T-helper 1 cell treated with Interleukin-12 subunit alpha and Interleukin-12 subunit beta and Interleukin-4 antibody, amounts not matched to agents 30 ng/mL and 1 ng/mL, for 36 hours (primary cell): ENCODE data around the gene KCNJ3. TPM values are rescaled to one million over a fixed set of nuclear protein-coding genes. Genes with fewer than 3 reads are reported as not detected.

Source experiments
- intact Hi-C: fragments of 100-400 bp; cut with micrococcal nuclease; formaldehyde crosslinking; loops from one replicate; pipeline ENCODE4 v1.15.1; 2024
- total RNA-seq: library from RNA; stranded (reverse); gene quantifications from 2 replicates; pipeline ENCODE4 v1.2.3, GENCODE V29; 2022

KCNJ3 gene, protein sequence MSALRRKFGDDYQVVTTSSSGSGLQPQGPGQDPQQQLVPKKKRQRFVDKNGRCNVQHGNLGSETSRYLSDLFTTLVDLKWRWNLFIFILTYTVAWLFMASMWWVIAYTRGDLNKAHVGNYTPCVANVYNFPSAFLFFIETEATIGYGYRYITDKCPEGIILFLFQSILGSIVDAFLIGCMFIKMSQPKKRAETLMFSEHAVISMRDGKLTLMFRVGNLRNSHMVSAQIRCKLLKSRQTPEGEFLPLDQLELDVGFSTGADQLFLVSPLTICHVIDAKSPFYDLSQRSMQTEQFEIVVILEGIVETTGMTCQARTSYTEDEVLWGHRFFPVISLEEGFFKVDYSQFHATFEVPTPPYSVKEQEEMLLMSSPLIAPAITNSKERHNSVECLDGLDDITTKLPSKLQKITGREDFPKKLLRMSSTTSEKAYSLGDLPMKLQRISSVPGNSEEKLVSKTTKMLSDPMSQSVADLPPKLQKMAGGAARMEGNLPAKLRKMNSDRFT
- not detected in 2 replicates for total RNA-seq

DNA sequence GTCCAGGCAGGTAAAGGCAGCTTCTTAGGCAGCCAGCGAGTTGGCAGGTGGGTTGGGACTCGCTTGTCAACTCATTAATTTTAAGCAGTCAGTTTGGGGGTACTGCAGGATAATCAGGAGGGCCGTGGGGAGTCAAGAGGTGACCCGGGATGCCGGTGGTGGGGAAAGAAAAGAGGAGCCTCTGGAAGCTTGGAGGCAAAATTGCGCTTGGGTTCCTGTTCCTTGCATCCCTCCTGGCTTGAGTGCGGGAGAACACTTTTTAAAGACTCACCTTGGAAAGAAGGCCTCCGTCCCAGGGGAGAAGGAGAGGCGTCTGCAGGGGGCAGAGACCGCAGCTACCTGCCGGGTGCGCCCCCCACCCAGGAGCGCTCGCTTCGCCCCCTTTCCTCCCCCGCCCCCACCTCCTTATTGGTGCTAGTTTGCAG, at the start of gene KCNJ3:
KCNJ3 (plus strand) TSS at position 400 of the 425 bp plus-strand sequence. CDS start 81 bp downstream, outside the sequence.
- intact Hi-C loops: no loop called here

DNA sequence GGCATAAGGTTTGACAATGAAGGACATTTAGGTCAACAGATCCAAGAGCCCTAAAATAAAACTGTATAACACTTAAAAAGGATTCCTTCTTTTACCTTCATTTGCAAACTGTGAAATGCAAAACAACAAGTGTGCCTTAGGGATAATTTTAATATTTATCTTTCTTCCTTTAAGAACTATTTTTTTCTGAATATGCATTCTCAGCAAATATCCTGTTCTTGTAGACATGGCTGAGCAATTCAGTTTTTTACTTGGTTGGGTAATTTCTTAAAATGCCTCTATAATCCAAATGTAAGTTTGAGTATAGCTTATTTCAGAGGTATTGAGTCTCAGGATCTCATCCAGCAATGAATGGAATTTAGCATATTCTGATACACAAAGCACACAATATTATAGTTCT, 43.0 kb upstream of the KCNJ3 start:
- intact Hi-C loops: no loop called here

DNA sequence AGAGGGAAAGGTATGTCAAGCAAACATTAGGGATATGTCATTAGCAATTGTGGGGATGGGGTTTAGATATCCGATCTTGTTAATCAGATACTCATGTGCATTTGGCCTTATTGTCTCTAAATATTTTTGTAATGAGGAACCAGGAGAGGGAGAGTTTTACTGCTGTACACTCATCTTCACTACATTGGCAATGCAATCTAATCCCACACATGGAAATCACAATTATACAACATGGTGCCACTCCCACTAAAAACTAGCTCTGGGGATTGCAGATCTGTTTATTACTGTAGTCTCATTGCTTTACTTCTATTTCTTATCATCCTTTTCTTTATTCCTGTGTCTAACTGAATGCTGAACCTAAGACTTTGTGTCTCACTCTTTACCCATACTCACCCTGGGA, 39.6 kb upstream of the KCNJ3 start:
- intact Hi-C loops: no loop called here

DNA sequence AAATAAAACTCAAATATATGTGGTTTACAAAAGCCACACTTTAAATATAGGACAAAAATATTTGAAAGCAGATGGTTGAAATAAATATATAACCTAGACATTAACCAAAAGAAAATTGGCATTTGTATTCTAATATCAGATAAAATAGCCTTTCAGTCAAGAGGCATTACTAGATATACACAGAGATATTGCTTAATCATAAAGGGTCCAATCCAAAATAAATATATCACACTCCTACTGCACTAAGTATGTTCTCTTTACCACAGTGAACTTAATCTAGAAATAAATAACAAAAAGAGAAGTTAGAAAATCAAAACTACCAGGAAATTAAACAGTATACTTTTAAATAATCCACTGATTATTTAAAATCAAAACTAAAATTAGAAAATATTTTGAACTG, 34.2 kb upstream of the KCNJ3 start:
- intact Hi-C loops: no loop called here

DNA sequence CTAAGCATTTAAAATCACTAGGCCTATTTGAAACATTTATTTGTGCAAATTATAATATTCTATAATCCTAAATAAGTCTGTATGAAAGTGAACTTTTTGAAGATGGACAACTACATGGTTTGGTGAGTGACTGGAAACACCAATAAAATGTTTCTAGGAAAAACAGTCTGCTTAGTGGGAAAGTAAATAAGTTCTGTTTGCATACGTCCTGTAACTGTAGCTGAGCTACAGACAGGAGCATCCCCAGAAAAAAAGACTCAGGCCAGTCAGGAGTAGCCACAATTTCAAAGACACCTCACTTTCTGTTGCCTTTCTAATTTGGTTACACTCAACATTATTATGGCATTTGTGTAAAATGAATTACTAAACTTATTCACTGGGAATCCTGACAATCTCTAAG, 28.4 kb upstream of the KCNJ3 start:
- intact Hi-C loops: no loop called here

DNA sequence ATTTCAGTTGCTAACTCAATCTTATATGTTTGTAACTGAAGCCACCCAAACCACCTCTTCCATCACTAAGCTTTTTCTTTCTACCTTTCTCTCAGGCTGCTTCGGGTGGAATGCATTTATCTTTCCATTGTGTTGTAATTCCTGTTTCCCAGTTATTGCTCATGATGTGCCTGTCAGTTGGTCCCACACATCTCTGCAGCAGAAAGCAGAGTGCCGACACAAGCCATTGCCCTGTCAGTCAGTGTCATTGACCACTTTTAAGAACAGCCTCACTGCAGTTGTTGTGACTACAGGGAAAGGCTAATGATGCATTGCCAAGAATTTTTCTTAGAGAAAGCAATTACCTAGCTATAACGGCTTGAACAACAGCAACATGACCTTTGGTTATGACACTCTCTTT, 24.8 kb upstream of the KCNJ3 start:
- intact Hi-C loops: no loop called here

DNA sequence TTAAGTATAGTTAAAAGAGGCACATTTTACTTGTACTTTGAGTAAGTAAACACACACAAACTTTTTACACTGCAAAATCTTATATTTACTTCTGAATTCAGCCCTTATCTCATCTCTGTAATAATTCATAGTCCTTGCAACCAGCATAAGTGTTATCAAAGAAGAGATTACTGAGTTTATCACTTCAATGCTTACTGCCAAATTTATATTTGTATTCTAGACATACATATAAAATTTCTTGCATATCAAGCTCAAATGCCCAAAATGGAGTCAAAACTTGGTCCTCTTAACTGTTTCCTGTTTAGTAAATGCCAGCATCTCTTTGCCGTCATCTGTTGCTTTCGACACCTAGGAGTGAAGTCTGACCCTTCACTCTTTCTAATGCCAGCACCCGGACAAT, 21.1 kb upstream of the KCNJ3 start:
- intact Hi-C loops: no loop called here

DNA sequence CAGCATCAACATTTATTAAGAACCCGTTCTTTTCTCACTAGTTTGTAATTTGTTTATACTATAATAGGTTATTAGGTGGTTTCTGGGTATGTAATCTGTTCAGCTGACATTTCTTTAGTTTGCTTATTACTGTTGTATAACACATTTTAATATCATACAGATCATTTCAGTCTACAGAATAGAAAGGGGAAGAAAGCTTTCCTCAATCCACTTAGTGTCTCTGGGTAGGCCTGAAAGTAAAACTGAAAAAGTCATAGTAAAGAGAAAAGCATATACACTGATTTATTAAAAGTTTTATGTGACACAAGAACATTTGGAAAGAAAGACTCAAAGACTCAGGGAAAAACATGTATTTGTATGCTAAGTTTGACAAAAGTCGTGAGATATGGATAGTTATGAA, 16.8 kb upstream of the KCNJ3 start:
- intact Hi-C loops: no loop called here

DNA sequence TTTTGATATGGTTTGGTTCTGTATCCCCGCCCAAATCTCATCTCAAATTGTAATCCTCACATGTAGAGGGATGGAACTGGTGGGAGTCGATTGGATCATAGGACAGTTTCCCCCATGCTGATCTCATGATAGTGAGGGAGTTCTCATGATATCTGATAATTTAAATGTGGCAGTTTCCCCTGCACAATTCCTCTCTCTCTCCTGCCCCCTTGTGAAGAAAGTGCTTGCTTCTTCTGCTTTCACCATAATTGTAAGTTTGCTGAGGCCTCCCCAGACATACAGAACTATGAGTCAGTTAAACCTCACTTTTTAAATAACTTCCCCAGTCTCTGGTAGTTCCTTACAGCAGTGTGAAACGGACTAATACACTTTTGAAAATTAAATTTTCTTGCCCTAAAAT, 12.3 kb upstream of the KCNJ3 start:
- intact Hi-C loops: no loop called here

DNA sequence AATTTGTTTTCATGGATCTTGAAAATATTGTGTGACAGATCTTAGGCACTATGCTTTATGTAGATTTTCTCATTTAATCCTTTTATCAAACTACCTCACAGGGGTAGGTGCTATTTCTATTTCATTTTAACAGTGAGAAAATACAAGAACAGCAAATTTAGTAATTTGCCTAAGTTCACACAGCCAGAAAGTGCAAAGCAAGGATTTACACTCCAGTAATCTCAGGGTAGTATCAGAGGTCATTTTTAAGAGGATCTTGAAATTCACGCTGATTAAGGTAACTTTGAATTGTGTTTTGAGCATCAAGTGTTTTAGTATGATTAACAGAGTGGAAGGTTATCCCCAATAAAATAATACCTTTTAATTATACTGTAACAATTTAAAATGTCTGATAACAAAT, 10.1 kb upstream of the KCNJ3 start:
- intact Hi-C loops: no loop called here

DNA sequence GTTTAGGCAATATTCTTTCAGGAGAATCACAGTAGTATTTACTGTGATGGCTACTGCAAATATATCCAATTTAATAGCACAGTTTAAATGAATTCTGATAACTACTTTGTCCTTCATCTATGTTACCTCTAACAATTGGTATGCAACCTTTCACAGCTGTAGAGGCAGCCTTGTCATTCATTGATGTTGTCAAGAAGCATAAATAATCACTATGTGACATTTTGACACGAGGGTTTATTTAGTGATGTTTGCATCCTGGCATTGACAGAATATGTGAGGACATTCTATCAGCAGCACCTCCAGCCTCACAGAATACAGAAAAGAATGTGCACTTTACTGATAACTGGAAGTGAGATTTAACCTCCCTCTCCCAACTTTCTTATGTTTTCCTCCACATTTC, 9.3 kb upstream of the KCNJ3 start:
- intact Hi-C loops: no loop called here

DNA sequence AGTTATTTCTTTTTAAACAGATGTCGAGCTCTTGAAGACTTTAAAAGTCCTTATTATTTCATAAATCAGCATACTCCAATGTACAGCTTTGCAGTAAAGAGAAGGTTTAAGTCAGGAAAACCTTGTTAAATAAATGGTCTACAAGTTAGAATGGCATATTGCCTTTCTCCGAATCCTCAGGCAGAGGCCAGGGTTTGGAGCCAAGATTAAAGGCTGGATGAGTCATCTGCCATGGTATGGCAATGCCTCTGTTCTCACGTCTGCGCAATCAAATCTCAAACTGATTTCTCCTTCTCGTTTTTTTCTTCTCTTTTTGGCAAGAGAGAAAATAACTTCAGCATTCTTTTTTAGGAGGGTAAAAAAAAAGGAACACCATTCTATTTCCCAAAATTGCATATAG, 5.6 kb upstream of the KCNJ3 start:
- intact Hi-C loops: no loop called here

DNA sequence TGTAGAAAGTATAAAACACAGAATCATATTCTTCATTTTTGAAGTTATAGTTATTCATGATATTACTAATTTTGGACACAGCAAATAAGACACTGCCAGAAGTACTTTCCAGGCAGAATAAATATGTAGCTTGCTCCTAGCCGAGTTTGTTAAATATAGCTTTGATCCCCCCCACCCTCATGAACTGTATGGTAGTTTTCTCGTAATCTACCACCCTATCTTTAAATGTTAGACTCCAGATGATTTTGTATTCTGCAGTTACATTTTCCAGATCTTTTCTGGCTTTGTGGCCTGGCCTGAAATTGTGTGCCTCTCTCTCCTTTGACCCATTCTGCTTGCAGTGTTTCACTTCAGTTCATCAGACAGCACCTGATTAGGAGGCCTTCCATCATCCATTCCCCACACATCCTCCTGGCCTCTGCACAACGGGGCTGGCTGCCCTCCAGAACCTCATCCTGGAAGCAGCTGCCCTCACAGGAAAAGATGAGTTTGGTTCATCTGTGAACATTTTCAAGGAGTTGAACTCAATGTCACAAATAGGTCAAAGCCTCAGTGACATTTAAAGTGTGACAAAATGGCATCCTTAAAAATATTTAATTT, 4.7 kb upstream of the KCNJ3 start:
- intact Hi-C loops: no loop called here

DNA sequence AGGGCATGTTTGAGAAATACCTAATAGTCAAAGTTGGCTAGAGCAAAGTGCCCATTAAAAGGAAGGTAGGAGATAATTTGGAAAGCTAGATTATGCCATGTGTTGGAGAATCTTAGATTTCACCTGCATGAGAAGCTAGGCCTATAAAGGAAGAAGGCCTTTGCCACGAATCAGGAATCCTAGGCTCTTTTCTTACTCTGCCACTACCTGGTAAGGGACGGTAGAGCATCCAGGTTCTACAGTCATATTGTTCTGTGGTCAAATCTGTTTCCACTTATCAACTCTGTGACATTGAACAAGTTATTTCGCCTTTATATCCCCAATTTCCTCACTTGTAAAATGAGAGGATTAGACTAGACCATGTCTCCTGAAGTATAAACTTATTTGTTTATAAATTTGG, 3.6 kb upstream of the KCNJ3 start:
- intact Hi-C loops: no loop called here

DNA sequence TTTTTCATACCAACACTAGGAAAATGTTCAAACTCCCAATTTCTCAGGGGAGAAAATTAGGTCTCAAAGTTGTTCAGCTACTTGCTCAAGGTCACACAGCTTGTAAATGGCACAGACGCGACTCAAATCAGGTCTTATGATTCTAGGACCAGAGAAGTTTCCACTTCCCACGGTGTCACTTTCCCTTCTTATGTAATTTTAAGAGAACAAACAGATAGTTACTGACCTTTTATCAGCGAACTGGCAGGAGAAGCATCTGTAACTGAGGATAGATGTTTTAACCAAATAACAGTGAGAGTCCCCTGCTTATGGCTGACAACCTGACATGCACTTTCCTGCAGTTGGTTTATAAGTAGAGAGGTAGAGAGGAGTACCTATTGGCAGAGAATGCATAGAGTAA, 2.1 kb upstream of the KCNJ3 start:
- intact Hi-C loops: no loop called here

DNA sequence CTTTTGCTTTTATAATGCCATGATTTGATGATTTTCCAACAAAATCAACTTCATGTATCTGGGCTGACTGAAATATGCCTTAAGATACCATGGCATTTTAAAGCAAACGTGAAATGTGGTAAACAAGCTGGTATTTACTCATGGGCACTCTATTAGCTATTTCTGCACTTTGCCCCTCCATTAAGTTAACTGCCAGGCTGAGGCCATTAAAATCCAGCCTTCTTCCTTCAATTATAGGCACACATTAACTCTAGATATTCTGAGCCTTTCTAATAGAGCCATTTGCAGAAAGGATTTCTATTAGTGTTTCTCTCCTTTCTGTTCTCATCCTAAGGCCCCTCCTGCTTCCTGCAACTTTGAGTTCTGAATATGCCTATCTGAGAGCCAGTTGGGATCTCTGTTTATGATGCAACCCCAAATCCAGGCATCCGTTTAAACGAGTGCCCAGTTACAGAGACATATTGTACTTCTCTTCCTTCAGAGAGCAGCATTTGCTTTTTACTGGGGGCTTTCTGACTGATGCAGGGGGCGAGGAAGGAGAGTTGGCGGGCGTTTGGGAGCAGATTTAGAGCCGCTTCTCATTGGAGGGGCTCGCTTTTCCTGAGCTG, 1.6 kb upstream of the KCNJ3 start:
- intact Hi-C loops: no loop called here

DNA sequence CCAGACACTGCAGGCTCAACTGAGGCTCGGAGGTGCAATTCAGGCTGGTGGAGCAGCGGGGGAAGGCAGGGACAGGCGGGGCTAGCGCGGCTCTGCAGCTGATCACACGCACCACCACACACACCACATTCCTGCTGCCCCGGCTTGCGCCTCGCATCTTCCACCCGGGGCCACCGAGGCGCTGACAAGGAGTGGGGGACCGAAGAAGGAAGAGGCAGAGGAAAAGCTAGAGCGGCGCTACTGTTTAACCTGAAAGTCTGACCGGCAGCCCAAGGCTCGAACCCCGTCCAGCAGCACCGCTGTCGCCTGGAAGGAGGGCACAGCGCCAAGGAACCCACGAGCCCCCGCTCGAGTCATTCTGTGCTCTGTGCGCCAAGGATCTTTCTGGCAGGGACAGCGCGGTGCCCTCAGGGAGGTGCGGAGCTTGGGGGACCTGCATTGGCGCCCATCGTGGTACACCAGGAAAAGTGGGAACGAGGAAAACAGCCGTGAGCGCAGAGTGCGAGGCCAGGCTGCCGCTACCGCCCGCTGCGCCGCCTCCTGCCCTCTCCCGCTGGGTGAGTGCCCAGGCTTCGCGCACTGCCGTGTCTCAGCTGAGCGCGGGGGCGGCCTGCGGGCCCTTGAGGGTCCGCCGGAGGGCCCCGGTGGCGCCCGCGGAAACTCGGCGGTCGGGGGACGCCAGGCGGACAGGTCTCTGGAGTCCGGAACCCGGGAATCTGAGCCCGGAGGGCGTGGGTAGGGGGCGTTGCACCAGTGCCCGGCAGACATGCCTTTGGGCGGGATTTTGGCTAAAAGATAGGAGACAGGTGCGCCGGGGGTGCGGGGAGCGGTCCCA, 860 bp upstream of the KCNJ3 start:
- intact Hi-C loops: no loop called here

DNA sequence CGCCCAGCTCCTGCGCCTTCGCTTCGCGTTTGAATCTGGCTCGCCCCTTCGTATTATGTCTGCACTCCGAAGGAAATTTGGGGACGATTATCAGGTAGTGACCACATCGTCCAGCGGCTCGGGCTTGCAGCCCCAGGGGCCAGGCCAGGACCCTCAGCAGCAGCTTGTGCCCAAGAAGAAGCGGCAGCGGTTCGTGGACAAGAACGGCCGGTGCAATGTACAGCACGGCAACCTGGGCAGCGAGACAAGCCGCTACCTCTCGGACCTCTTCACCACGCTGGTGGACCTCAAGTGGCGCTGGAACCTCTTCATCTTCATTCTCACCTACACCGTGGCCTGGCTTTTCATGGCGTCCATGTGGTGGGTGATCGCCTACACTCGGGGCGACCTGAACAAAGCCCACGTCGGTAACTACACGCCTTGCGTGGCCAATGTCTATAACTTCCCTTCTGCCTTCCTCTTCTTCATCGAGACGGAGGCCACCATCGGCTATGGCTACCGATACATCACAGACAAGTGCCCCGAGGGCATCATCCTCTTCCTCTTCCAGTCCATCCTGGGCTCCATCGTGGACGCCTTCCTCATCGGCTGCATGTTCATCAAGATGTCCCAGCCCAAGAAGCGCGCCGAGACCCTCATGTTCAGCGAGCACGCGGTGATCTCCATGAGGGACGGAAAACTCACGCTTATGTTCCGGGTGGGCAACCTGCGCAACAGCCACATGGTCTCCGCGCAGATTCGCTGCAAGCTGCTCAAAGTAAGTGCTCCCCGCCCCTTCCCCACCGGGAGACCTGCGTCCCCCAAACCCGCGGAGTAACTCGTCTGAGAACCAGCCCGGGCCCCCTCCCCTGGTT, 453 bp downstream of the KCNJ3 start:
- intact Hi-C loops: no loop called here

DNA sequence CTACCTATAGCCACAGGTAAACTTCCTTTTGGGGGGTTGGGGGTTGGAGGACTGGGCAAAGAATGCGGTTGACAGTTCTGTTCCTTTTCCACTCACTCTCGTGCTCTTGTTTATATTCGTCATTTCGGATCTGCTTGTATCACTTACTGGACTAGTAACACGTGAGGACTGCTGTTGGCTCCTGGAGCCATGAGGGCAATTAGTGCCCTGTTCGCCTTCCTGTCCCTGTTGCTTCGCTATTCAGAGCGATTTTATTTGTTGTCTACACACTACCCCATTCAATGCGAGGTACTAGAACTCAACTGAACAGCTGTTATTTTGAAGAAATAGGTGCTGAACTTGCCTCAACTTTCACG, 1.1 kb downstream of the KCNJ3 start:
- intact Hi-C loops: no loop called here

DNA sequence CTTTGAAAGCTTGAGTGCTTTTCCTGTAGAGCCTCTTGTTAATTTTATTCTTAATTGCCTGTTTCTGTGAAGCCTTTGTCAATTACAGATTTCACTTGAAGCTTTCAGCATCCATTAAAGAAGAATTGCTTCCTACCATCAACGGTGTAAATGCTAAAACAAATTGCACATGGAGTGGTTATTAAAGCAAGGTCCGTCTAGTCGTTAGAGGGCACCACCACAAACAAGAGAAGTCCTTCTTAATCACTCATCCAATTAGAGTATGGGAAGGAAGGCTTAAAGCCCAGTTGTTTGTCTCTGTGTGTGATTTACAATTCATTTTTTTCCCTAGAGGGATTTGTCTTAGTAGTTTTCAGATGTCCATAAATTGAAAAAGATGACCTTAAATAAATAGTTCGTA, 1.6 kb downstream of the KCNJ3 start:
- intact Hi-C loops: no loop called here

DNA sequence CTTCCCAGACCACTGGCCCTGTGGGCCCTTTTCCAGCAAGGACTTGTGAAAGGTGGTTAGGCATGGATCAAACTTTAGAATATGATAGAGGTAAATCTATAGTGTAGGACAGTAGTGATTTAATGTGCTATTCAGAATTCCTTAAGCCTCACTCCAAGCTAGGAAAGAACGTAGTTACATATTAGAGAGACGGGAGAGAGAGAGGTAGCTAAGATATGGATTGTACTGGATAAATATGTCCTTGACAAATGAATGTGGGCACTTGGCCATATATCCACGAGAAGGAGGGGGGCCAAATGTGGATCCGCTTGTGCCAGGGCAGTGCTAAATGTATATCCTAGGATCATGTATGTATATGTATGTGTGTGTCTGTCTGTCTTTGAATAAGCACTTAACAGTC, 6.5 kb downstream of the KCNJ3 start:
- intact Hi-C loops: no loop called here
